T47D (cell line): ENCODE data around the gene ICAM5.
"Not testable (repeated sequence)": the region's sequence is repeated elsewhere in the genome, so short reads cannot be mapped to it uniquely, and the experiment has no call there.

Experiments
- DNase-seq, 2 experiments: peaks; one replicate each; pipeline versions ENCODE4 v3.0.0 to v3.0.0-alpha.2; 2011 to 2012; ENCODE audit warnings: low read depth in 1 of 2, low spot score in 1 of 2
- JUND ChIP-seq: IDR thresholded peaks from 2 replicates; pipeline ENCODE4 v1.6.1; 2012; ENCODE audit warnings: low read depth
- in situ Hi-C: cut with HindIII; loops from 2 replicates; pipeline ENCODE4 v1.10.0; 2016; ENCODE audit warnings: low sequenced_read_pairs, low pct_unique_long_range_greater_than_20kb

ICAM5 gene, protein sequence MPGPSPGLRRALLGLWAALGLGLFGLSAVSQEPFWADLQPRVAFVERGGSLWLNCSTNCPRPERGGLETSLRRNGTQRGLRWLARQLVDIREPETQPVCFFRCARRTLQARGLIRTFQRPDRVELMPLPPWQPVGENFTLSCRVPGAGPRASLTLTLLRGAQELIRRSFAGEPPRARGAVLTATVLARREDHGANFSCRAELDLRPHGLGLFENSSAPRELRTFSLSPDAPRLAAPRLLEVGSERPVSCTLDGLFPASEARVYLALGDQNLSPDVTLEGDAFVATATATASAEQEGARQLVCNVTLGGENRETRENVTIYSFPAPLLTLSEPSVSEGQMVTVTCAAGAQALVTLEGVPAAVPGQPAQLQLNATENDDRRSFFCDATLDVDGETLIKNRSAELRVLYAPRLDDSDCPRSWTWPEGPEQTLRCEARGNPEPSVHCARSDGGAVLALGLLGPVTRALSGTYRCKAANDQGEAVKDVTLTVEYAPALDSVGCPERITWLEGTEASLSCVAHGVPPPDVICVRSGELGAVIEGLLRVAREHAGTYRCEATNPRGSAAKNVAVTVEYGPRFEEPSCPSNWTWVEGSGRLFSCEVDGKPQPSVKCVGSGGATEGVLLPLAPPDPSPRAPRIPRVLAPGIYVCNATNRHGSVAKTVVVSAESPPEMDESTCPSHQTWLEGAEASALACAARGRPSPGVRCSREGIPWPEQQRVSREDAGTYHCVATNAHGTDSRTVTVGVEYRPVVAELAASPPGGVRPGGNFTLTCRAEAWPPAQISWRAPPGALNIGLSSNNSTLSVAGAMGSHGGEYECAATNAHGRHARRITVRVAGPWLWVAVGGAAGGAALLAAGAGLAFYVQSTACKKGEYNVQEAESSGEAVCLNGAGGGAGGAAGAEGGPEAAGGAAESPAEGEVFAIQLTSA

DNA sequence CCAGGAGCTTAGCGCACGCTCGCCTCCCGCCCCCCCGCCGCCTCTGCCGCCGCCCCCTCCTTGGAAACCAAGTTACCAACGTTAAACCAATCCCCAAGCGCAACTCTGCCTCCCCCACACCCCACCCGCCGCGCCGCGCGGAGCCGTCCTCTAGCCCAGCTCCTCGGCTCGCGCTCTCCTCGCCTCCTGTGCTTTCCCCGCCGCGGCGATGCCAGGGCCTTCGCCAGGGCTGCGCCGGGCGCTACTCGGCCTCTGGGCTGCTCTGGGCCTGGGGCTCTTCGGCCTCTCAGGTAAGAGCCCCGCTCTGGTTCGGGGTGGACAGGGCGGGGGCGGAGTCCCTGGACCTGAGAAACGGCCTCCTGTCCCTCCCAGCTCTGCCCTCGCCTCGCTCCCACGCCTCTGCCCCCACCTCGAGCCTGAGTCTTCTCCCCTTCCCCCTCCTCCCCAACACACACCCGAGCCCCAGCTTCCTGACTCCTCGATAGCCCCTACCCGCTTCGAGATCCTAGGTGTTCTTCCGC, at the start of gene ICAM5:
TSS of gene ICAM5 (plus strand) at position 117 of the 521 bp plus-strand sequence. CDS start at position 209, 92 bp downstream.
- DNase-seq: peak in 1 of 2 experiments; percentile 55
- in situ Hi-C loops: no loop called here
- no peak for TF ChIP-seq JUND

DNA sequence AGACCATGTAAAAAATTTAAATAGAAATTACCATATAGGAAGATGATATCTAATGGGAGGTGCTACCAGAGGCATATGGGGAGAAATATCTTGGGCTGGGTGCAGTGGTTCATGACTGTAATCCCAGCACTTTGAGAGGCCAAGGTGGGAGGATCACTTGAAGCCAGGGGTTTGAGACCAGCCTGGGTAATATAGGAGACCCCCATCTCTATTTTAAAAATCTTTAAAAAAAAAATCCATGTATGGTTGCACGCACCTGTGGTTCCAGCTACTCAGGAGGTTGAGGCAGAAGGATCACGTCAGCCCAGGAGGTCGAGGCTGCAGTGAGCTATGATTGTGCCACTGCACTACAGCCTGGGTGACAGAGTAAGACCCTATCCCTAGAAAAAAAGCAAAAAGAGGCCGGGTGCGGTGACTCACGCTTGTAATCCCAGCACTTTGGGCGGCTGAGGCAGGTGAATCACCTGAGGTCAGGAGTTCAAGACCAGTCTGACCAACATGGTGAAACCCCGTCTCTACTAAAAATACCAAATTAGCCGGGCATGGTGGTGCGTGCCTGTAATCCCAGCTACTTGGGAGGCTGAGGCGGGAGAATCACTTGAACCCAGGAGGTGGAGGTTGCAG, 47.8 kb upstream of the ICAM5 start:
- in situ Hi-C loops, DNase-seq: not testable (repeated sequence)

DNA sequence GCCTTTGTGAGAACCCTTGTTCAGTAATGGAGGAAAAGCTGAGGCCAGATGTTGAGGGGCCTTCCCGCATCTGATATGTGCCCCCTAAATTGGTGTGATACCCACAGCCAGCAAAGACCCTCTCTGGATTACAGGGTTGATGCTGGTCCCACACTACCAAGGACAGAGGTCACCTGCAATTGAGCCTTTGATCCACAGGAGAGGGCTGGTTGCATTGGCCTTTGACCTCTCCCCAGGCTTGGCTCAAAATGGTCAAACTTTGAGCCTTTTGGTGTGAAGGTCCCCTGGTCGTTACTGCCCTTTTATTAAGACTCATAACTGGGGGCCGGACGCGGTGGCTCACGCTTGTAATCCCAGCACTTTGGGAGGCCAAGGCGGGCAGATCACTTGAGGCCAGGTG, 46.1 kb upstream of the ICAM5 start:
- in situ Hi-C loops: no loop called here
- no peak for DNase-seq
- no peak for TF ChIP-seq JUND

DNA sequence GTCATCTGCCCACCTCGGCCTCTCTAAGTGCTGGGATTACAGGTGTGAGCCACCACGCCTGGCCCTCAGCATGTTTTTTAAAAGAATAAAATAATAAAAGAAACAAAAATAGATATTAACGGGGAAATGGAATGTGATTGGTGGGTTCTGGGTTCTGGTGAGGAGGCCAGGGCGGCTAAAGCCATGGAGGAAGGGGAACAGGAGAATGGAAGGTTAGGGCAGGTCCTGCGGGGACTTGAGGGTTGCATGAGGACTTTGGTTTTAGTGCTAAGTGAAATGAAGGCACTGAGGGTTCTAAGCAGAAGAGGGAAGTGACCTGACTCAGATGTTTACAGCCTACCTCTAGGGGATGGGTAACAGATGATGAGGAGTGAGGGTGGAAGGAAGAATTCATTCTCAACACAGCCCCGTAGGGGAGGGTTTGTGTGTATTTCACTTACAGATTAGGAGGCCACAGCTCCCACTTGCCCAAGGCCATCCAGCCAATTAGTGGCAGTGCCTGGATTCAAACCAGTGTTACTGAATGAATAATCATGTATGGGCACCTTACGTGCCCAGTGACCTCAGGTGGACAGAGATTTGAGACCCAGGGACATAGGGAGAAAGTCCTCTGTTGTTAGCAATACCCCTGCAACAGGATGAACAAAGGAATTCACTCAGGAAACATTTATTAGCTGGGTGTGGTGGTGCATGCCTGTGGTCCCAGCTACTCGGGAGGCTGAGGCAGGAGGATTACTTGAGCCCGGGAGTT, 44.4 kb upstream of the ICAM5 start:
- DNase-seq: no peak
- TF ChIP-seq JUND: no peak
- in situ Hi-C loops: no loop called here

DNA sequence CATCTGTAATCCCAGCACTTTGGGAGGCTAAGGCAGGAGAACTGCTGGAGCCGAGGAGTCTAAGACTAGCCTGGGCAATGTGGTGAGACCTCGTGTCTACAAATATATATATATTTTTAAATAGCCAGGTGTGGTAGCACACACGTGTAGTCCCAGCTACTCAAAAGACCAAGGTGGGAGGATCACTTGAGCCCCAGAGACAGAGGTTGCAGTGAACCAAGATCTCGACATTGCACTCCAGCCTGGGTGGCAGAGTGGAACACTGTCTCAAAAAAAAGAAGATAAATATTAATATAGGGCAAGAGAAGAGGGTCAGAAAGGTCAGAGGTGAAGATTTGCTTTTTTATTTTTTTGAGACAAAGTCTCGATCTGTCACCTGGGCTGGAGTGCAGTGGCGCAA, 43.2 kb upstream of the ICAM5 start:
- no peak for DNase-seq
- in situ Hi-C loops: no loop called here
- no peak for TF ChIP-seq JUND

DNA sequence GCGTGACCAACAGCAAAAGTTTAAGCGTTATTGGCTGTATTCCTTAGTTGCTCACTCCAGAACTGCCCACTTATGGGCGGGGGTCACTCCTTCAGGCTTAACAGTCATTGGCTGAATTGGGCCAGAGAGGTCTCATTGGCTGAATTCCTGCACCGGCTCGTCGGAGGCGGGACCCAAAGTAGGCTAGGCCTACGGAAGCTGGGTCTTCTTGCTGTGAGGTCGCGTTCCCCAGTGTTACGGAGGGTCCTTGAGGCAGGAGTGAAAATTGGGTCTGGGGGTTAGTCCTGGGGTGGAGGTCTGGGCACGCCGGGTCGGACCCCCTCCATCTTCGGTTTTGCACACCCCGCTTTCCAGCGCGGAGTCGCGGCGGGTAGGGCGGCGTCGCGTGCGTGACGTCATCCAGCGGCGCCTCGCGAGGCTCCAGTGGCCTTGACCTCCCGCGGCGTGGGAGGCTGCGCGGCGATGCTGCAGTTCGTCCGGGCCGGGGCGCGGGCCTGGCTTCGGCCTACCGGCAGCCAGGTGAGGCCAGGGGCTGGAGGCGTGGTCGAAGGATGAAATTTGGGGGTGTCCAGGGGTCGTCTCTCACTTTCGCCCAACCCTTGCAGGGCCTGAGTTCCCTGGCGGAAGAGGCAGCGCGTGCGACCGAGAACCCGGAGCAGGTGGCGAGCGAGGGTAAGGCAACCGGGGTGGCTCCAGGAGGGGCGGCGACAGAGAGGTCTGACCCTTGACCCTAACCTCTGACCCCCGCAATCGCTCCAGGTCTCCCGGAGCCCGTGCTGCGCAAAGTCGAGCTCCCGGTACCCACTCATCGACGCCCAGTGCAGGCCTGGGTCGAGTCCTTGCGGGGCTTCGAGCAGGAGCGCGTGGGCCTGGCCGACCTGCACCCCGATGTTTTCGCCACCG, 37.7 kb upstream of the ICAM5 start, which contains the start of gene MRPL4:
TSS of gene MRPL4 (plus strand) at position 423 of the 903 bp plus-strand sequence. CDS start at position 463, 40 bp downstream.
- peak; percentile 83 to 98 for DNase-seq
- in situ Hi-C loops: no loop called here
- TF ChIP-seq JUND: no peak

DNA sequence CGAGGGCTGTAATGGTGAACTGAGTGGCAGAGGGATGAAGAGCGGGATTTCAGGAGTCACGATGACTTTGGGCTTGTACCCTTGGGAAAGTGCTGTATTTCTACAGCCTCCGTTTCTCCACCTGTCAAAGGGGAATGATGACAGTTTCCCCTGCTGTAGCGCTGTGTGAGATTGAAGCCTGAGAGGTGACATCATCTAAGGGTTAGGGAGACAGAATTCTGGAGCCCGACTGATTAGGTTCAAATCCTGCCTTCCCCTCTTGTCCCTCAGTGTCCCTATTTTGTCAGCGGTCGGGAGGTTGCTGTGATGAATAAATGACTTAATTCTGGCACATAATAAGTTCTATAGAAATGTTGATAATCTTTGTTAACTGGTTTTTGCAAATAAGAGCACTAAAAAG, 37.0 kb upstream of the ICAM5 start:
- in situ Hi-C loops: no loop called here
- TF ChIP-seq JUND: no peak

DNA sequence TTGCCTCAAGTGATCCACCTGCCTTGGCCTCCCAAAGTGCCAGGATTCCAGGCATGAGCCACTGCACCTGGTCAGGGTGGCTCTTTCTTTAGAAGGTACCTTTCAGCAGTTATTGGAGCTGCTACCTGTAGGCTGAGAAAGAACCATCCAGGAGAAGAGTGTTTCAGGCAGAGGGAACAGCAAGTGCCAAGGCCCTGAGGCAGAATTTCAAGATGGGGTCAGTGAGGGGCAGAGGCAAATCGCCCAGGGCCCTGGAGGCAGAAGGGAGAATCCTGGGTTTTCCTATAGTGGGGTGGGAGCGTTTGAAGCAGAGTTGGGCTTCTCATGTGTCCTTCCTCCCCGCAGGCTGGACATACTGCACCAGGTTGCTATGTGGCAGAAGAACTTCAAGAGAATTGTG, 35.5 kb upstream of the ICAM5 start:
- DNase-seq: no peak
- no peak for TF ChIP-seq JUND
- in situ Hi-C loops: no loop called here

More for the DNA sequence above, 37.0 kb upstream of the ICAM5 start:
- no peak for DNase-seq

DNA sequence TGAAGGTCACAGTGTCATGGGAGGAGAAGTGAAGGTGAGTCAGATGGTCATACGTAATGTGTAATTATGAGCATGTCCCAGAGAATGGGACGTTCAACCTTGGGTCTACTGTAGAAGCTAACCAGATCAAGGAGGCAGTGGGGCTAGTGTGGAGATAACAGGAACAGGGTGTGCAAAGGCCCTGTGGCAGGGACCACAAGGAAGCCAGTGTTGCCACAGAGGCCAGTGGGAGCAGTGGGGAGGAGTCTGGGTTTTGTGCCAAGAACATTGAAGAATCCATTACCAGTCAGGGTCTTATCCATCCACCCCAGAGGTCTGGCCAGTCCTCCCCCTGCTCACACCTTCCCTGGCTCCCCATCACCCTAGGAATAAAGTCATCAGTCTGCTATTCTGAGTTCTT, 34.4 kb upstream of the ICAM5 start:
- TF ChIP-seq JUND: no peak
- DNase-seq: no peak
- in situ Hi-C loops: no loop called here

DNA sequence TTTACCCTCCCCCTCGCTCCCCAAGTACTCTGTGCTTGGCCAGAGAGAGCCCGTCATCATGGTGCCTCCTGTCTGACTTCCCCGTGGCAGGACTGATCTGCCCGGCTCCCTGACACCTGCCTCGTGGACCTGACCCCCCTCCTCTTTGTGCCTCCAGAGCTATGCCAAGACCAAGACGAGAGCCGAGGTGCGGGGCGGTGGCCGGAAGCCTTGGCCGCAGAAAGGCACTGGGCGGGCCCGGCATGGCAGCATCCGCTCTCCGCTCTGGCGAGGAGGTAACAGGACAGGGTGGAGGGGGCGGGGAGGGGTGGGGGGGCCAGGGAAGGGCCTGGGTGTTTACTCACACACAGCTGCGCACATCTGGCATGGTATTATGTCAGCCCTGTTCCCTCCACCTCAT, 33.2 kb upstream of the ICAM5 start:
- DNase-seq: no peak
- no peak for TF ChIP-seq JUND
- in situ Hi-C loops: no loop called here
